ENCODE data around the gene IFNA2. TPM values are rescaled to one million over a fixed set of nuclear protein-coding genes. Genes with fewer than 3 reads are reported as not detected.

IFNA2 gene
- total RNA-seq, 1 donor from 2014 or later: not detected

DNA sequence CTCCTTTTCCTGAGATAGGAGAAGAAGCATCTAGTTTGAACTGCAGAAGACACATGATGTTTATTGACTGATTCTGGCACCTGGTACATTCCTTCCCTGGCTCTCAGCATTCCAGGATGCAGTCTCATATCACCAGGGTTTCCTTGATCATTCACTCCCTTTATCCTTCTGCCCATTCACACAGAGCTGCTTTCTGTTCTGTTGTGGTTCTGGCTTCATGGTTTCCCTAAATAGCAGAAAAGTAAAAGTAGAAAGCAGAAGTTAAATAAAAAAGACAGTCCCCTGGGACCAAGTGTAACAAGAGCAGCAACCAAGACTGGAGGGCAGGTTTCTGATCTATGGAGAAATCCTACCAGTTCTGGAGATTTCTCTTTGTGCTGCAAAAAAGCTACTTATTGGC lies 26.9 kb upstream of the IFNA2 start:
- Mint-ChIP-seq H3K4me1 (ENCODE audit: low read depth, unreplicated experiment) (no peaks in the 10 kb centered on the region), H3K36me3 (ENCODE audit: unreplicated experiment) (no peaks in the 10 kb centered on the region), H3K4me3 (ENCODE audit: unreplicated experiment) (no peak overlapping the region), H3K27ac (ENCODE audit: unreplicated experiment) (no peak overlapping the region), H3K27me3 (ENCODE audit: unreplicated experiment) (no peaks in the 10 kb centered on the region), H3K9me3 (ENCODE audit: unreplicated experiment) (no peaks in the 10 kb centered on the region)
- TF ChIP-seq, protein P1, sequence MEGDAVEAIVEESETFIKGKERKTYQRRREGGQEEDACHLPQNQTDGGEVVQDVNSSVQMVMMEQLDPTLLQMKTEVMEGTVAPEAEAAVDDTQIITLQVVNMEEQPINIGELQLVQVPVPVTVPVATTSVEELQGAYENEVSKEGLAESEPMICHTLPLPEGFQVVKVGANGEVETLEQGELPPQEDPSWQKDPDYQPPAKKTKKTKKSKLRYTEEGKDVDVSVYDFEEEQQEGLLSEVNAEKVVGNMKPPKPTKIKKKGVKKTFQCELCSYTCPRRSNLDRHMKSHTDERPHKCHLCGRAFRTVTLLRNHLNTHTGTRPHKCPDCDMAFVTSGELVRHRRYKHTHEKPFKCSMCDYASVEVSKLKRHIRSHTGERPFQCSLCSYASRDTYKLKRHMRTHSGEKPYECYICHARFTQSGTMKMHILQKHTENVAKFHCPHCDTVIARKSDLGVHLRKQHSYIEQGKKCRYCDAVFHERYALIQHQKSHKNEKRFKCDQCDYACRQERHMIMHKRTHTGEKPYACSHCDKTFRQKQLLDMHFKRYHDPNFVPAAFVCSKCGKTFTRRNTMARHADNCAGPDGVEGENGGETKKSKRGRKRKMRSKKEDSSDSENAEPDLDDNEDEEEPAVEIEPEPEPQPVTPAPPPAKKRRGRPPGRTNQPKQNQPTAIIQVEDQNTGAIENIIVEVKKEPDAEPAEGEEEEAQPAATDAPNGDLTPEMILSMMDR (IDR thresholded peaks at IDR 0.05; ENCODE audit: partially characterized antibody, unreplicated experiment): no peak
- no peak for DNase-seq

- Mint-ChIP-seq H3K27ac (ENCODE audit: unreplicated experiment) (no peak within 1 kb of the TSS), H3K36me3 (ENCODE audit: unreplicated experiment) (no peaks in the 10 kb centered on the region), H3K27me3 (ENCODE audit: unreplicated experiment) (no peaks in the 10 kb centered on the region), H3K4me3 (ENCODE audit: unreplicated experiment) (no peak within 1 kb of the TSS), H3K4me1 (ENCODE audit: low read depth, unreplicated experiment) (no peaks in the 10 kb centered on the region), H3K9me3 (ENCODE audit: unreplicated experiment) (no peaks in the 10 kb centered on the region)
- TF ChIP-seq, protein P1 (IDR thresholded peaks at IDR 0.05; ENCODE audit: partially characterized antibody, unreplicated experiment): no peak
- no peak for DNase-seq
Measured at GRCh38 chr9:21408817-21409216, 23.6 kb upstream of the IFNA2 start, which contains the start of gene IFNA8. TSS of gene IFNA8 (plus strand) at chr9:21409117. CDS start at chr9:21409177, 60 bp downstream.

- H3K36me3 Mint-ChIP-seq (ENCODE audit: unreplicated experiment): no peaks in the 10 kb centered on the region
- no peak overlapping the region for H3K27ac Mint-ChIP-seq (ENCODE audit: unreplicated experiment)
- no peak for DNase-seq
- no peaks in the 10 kb centered on the region for H3K4me1 Mint-ChIP-seq (ENCODE audit: low read depth, unreplicated experiment)
- no peak overlapping the region for H3K4me3 Mint-ChIP-seq (ENCODE audit: unreplicated experiment)
- no peaks in the 10 kb centered on the region for H3K9me3 Mint-ChIP-seq (ENCODE audit: unreplicated experiment)
- no peaks in the 10 kb centered on the region for H3K27me3 Mint-ChIP-seq (ENCODE audit: unreplicated experiment)
- TF ChIP-seq, protein P1 (IDR thresholded peaks at IDR 0.05; ENCODE audit: partially characterized antibody, unreplicated experiment): no peak
Measured at GRCh38 chr9:21404146-21404545, 18.9 kb upstream of the IFNA2 start.

DNA sequence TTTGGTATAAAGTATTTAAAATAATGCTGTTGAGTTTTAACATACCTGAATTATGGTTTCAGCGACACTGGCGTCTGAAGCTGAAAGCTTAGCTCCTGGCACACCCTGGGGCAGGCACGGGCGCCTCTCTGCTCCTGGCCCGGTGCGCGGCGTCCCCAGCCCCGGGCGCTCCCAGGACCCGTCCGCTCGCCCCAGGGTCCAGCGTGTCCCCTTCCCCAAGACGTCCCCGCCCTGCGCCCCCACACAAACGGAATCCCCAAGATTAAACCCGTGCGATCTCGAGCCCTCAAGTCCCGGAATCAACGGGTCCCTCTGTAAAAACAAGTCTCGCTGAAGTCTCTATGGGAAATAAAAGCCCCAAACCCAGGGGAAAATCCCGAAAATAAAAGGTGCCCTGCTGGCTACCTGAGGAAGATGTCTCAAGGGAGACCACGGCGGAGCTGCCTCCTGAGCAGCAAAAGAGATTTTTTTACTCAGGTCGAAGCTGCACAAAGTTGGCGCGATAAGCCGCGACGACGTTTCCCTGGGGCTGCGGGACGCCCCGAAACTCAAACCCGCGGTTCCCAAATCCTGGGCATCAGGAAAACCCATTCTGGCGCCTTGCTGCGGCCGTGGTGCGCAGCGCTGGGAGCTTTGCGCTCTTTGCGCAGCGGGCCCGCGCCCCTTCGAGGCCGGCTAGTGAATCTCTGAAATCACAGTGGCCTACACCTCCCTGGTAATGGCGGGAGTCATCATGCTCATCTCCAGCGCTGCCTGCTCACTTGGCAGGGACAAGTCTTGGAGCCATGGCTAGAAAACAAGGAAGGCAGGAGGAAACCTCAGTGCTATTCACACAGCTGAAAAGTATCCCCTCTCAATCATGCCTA lies 17.4 kb upstream of the IFNA2 start:
- H3K4me3 Mint-ChIP-seq (ENCODE audit: unreplicated experiment): peak overlapping the region; percentile 91
- H3K4me1 Mint-ChIP-seq (ENCODE audit: low read depth, unreplicated experiment): no peaks in the 10 kb centered on the region
- H3K27ac Mint-ChIP-seq (ENCODE audit: unreplicated experiment): no peak overlapping the region
- H3K27me3 Mint-ChIP-seq (ENCODE audit: unreplicated experiment): no peaks in the 10 kb centered on the region
- no peaks in the 10 kb centered on the region for H3K36me3 Mint-ChIP-seq (ENCODE audit: unreplicated experiment)
- no peaks in the 10 kb centered on the region for H3K9me3 Mint-ChIP-seq (ENCODE audit: unreplicated experiment)
- TF ChIP-seq, protein P1 (IDR thresholded peaks at IDR 0.05; ENCODE audit: partially characterized antibody, unreplicated experiment): no peak
- DNase-seq: peak; percentile 57

GRCh38 chr9:21399956-21400355 lies 14.8 kb upstream of the IFNA2 start:
- DNase-seq: no peak
- no peaks in the 10 kb centered on the region for H3K9me3 Mint-ChIP-seq (ENCODE audit: unreplicated experiment)
- no peaks in the 10 kb centered on the region for H3K27me3 Mint-ChIP-seq (ENCODE audit: unreplicated experiment)
- TF ChIP-seq, protein P1 (IDR thresholded peaks at IDR 0.05; ENCODE audit: partially characterized antibody, unreplicated experiment): no peak
- H3K36me3 Mint-ChIP-seq (ENCODE audit: unreplicated experiment): no peaks in the 10 kb centered on the region
- H3K4me1 Mint-ChIP-seq (ENCODE audit: low read depth, unreplicated experiment): no peaks in the 10 kb centered on the region
- H3K27ac Mint-ChIP-seq (ENCODE audit: unreplicated experiment): no peak overlapping the region
- H3K4me3 Mint-ChIP-seq (ENCODE audit: unreplicated experiment): no peak overlapping the region

Data from glutamatergic neuron (in vitro differentiated cells).